GM20000 (cell line): ENCODE results near the gene TADA2B.

Experiments used
- DNase-seq: peaks from one replicate; pipeline ENCODE4 v3.0.0; 2012; ENCODE audit warnings: low spot score
- CTCF ChIP-seq: IDR thresholded peaks from 2 replicates; pipeline ENCODE4 v1.5.1; 2012; ENCODE audit warnings: mild to moderate bottlenecking, control low read depth; ENCODE audit errors: extremely low read depth, missing control alignments

TADA2B gene

GRCh38 chr4:7046971-7047370, 3.8 kb downstream of the TADA2B start:
- no peak for TF ChIP-seq CTCF
- DNase-seq, result no peak

GRCh38 chr4:7048642-7049041, 5.5 kb downstream of the TADA2B start:
- TF ChIP-seq CTCF, result no peak
- no peak for DNase-seq

GRCh38 chr4:7049295-7049694, 6.1 kb downstream of the TADA2B start:
- TF ChIP-seq CTCF, result no peak
- DNase-seq, result no peak

DNA sequence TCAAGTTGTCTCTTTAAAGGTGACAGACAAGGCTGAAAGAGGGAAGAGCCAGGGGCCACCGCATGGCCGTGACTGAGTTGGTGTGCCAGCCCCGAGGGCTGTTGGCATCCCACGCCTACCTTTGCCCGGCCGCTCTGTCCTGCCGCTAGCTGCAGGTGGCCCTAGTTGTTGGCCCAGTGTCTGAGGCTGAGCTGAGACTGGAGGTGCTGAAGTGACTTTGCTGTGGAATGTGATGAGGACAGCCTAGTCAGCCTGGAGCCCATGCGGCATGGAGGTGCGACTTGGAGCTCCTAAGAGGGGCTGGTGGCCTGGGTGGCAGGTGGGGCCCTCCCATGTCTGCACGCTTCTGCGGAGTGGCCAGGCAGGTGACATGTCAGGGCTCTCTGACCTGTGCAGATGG, 6.6 kb downstream of the TADA2B start:
- no peak for DNase-seq
- no peak for TF ChIP-seq CTCF

- no peak for TF ChIP-seq CTCF
- DNase-seq, result no peak
Measured at GRCh38 chr4:7050481-7051143, 7.4 kb downstream of the TADA2B start.

GRCh38 chr4:7051144-7051495, 7.9 kb downstream of the TADA2B start:
- DNase-seq, result no peak
- TF ChIP-seq CTCF, result no peak

- no peak for DNase-seq
- TF ChIP-seq CTCF, result no peak
Measured at GRCh38 chr4:7051905-7052304, 8.7 kb downstream of the TADA2B start.

DNA sequence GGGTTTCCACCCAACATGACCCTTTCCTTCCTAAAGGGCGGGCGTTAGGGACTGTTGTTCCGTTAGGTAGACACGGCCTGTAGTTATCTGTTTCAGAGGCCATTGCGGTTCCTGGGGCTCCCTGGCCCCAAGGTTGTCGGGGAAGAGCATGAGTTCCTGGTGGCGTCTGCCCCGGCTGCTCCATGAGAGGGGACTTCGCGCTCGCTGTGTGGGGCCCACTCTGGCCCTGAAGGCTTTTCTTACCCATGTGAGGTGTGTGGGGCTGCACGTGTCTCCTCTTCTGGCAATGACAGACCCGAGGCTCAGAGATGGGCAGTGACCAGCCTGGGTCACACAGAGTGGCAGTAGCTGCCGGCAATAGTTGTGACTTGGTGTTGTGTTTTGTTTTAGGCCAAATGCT, 9.1 kb downstream of the TADA2B start:
- DNase-seq, result no peak
- no peak for TF ChIP-seq CTCF
